Activated naive CD4-positive, alpha-beta T cell treated with anti-CD3 and anti-CD28 coated beads, Interleukin-2, amount 50 U/mL, for 72 hours (primary cell): ENCODE measurements around the gene LYSMD3. TPM values are rescaled to one million over a fixed set of nuclear protein-coding genes. Genes with fewer than 3 reads are reported as not detected.
A peak's percentile ranks its signal among the peaks of the same experiment; 100 is the strongest.

Experiments used
- ATAC-seq, 2 donors: fragments of 150-1000 bp; cut with Tn5 transposase; 2 replicates each; pipeline ENCODE4 v1.10.0; 2021; ENCODE audit warnings: mild to moderate bottlenecking in 2 of 2, moderate library complexity in 2 of 2
- DNase-seq, 2 donors: peaks; one replicate each; pipeline ENCODE4 v3.0.0; 2021 to 2022; ENCODE audit warnings: low spot score in 2 of 2
- H3K27ac Mint-ChIP-seq, 2 donors: one replicate each; pipeline ENCODE4 v1.8.0; 2022; ENCODE audit warnings: mild to moderate bottlenecking in 2 of 2, mixed read lengths in 2 of 2
- H3K36me3 Mint-ChIP-seq, 2 donors: one replicate each; pipeline ENCODE4 v1.8.0; 2022; ENCODE audit warnings: mixed read lengths in 2 of 2
- H3K9me3 Mint-ChIP-seq, 2 donors: one replicate each; pipeline ENCODE4 v1.8.0; 2022; ENCODE audit warnings: mixed read lengths in 2 of 2
- total RNA-seq, 2 donors: library from RNA; stranded (reverse); gene quantifications; one replicate each; pipeline ENCODE4 v1.2.3, GENCODE V29; 2022

LYSMD3 gene
- total RNA-seq, 2 donors from 2014 or later = 13.8 to 18.1 TPM

DNA sequence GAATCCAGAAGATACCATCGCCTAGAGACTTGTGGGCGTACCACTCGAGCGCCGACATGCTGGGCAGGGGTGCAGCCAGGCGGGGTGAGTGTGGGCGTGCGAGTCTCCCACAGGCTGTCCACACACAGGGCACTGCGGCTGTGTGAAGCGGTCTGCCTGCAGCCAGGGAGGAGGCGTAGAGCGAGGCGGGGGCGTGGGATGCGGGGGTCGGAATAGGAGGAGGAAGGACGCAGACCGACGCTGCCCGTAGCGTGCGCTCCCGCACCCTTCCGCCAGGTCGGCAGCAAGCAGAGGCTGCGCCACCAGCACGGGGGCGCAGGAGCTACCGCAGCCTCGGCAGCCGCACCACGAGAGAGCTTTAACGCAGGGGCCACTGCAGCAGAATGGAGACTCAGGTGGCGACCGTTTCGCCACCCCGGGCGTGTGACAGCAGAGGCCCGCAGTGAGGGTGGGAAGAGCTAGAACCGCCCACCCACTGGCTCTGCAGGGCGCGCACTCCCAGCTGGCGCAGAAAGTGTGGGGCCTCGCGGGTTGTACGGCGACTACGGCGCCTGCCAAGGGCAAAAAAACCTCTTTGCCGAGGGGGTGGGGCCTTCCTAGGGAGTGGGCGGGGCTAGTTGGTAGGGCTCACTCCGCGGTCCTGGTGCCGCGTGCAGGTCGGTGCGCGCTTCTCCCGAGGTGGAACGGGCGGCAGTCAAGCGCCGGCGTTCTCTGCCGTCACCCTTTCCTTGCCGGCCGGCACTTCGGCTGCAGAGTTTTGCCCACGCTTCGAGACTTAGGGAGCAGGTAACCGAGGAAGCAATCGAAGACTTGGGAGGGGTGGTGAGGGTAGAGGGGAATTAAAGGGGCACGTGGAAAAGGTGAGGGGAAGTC lies 54.9 kb downstream of the LYSMD3 start, which contains the start of the genes MBLAC2 and POLR3G:
TSS of gene MBLAC2 (minus strand) at position 537 of the 873 bp plus-strand sequence. CDS start at position 58, 479 bp downstream.
TSS of gene POLR3G (plus strand) at position 630 of the 873 bp plus-strand sequence. CDS start 10,704 bp downstream, outside the sequence.
- Mint-ChIP-seq H3K36me3 (peaks cover 34 to 35% of the 10 kb centered on the region in 2 donors), H3K27ac (peak within 1 kb of the TSS; percentile 92 to 93), H3K9me3 (peaks cover under 1 to 5% of the 10 kb centered on the region in 2 donors)
- ATAC-seq (peak; percentile 84 to 93), DNase-seq (peak; percentile 86 to 90)

DNA sequence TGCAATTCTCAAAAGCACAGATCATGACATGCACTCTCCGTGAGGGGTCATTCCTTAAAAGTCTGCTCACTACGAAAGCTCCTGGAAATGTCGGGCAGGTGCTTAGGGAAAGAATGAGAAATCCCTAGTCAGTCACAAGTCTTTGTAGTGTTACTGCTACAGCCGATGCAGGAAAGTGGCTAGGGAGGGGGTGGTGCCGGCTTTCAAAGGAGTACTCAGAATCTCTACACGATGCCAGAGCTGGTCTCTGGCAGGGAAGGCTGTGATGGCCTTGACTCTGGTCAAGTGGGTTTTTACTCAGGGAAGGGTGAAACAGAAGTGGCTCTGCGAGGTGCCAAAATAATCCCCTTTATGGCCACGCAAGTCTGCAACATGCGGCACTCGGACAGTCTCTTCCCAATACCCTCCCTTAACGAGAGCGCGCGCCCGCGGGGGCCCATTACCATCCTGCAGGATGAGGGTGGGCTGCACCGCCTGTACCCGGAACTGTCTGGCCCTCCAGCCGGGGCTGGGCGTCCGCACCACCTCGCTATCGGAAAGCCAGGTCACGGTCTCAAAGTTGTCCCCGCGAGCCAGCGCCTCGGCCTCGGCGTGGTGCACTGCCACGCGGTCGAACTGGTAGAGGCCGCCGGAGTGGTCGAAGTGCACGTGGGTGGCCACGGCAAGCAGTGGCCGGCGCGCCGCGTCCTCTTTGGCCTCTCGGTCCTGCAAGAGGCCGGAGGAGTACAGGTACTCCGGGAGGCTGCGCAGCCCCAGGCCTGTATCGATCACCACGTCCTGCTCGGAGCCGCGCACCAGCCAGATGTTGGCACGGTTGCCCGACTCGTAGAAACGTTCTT lies 55.8 kb downstream of the LYSMD3 start:
- peak; percentile 0 to 13 for ATAC-seq
- H3K36me3 Mint-ChIP-seq = peaks cover 42 to 43% of the 10 kb centered on the region in 2 donors
- peak in 1 of 2 donors; percentile 15 for DNase-seq
- H3K27ac Mint-ChIP-seq = peak overlapping the region; percentile 92 to 93
- peaks cover 9 to 13% of the 10 kb centered on the region in 2 donors for H3K9me3 Mint-ChIP-seq

DNA sequence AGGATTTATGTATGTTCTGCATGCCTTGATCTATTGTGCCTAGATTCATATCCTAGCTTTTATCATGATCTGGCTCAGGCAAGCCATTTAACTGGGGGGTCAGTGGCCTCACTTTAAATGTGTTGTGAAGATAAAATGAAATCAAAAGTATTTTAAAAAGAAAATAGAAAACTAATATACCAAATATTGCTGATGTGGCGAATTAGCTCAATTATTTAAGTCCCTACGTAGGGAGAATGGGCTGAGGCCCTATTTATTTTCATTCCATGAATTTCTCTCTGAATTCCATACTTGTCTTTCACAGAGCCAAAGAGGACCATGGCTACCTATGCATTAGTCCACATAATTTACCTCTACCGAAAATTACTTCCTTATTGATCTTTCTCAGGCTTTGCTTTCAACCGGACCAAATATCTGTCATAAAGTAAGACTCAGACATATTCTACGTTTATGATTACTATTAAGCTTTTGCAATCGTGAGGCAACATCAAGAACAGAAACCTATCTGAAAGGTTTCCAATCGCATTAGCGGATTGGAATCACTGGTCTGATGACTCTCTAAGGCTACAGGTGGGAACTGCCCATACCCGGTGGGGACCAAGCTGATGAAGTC lies 56.5 kb downstream of the LYSMD3 start:
- DNase-seq (no peak), ATAC-seq (peak in 1 of 2 donors; percentile 23)
- peak overlapping the region; percentile 7 to 92 for H3K27ac Mint-ChIP-seq
- peaks cover 50 to 51% of the 10 kb centered on the region in 2 donors for H3K36me3 Mint-ChIP-seq
- H3K9me3 Mint-ChIP-seq = peaks cover 10 to 19% of the 10 kb centered on the region in 2 donors

Other genes starting within 250 kb of the LYSMD3 start
- gene CETN3, start 119.8 kb downstream of the LYSMD3 start, total RNA-seq = 10 to 100 TPM; 37.5 to 40.6 TPM
- 1 to 10 TPM in 1 of 2 donors, under 1 TPM in 1; 0.98 to 4.1 TPM for gene MBLAC2, start 54.8 kb downstream of the LYSMD3 start, total RNA-seq
- 10 to 100 TPM in 1 of 2 donors, 1 to 10 TPM in 1; 6.2 to 11.7 TPM for gene POLR3G, start 54.7 kb downstream of the LYSMD3 start, total RNA-seq
- gene ADGRV1, start 29.2 kb upstream of the LYSMD3 start, total RNA-seq = under 1 TPM in 1 of 2 donors, not detected in 1; 0.16 TPM